HepG2 (cell line): Measurements from ENCODE around the gene C2orf81. TPM values are rescaled to one million over a fixed set of nuclear protein-coding genes. Genes with fewer than 3 reads are reported as not detected.

Source experiments
- FOXJ3 ChIP-seq: sonication (generic); formaldehyde crosslinking; IDR thresholded peaks from 2 replicates; pipeline ENCODE4 v1.4.0; 2020; ENCODE audit warnings: missing genetic modification reagents, mild to moderate bottlenecking, borderline replicate concordance
- GZF1 ChIP-seq: sonication (generic); formaldehyde crosslinking; IDR thresholded peaks from 2 replicates; pipeline ENCODE4 v1.5.1; 2020; ENCODE audit warnings: mild to moderate bottlenecking, missing genetic modification reagents
- HIVEP1 ChIP-seq: sonication (generic); formaldehyde crosslinking; IDR thresholded peaks from 2 replicates; pipeline ENCODE4 v1.4.0; 2020; ENCODE audit warnings: mild to moderate bottlenecking, missing genetic modification reagents
- HOXA3 ChIP-seq: sonication (generic); formaldehyde crosslinking; IDR thresholded peaks from 2 replicates; pipeline ENCODE4 v1.5.0; 2020; ENCODE audit warnings: missing genetic modification reagents
- MAFF ChIP-seq: IDR thresholded peaks from 2 replicates; pipeline ENCODE4 v1.6.1; 2011; ENCODE audit warnings: low read depth, low read length, improper control_type of control experiment
- MIER2 ChIP-seq: IDR thresholded peaks from 2 replicates; pipeline ENCODE4 v1.6.1; 2016; ENCODE audit warnings: missing biosample characterization, missing genetic modification reagents
- TARDBP ChIP-seq: sonication (generic); formaldehyde crosslinking; IDR thresholded peaks from 2 replicates; pipeline ENCODE4 v1.8.0; 2022; ENCODE audit warnings: mild to moderate bottlenecking, missing genetic modification reagents
- TP53 ChIP-seq: sonication (generic); formaldehyde crosslinking; conservative IDR thresholded peaks from 2 replicates; pipeline ENCODE4 v1.4.0; 2020; ENCODE audit warnings: missing genetic modification reagents
- ZNF143 ChIP-seq: sonication (generic); formaldehyde crosslinking; IDR thresholded peaks from 2 replicates; pipeline ENCODE4 v1.4.0; 2020; ENCODE audit warnings: missing genetic modification reagents
- ZNF20 ChIP-seq: sonication (generic); formaldehyde crosslinking; IDR thresholded peaks from 2 replicates; pipeline ENCODE4 v1.4.0; 2020; ENCODE audit warnings: mild to moderate bottlenecking, moderate library complexity, missing genetic modification reagents
- ZNF230 ChIP-seq: sonication (generic); formaldehyde crosslinking; IDR thresholded peaks from 2 replicates; pipeline ENCODE4 v1.4.0; 2020; ENCODE audit warnings: mild to moderate bottlenecking, missing genetic modification reagents
- ZNF407 ChIP-seq: sonication (generic); formaldehyde crosslinking; IDR thresholded peaks from one replicate; pipeline ENCODE4 v1.5.1; 2020; ENCODE audit warnings: mild to moderate bottlenecking, missing genetic modification reagents; ENCODE audit errors: not compliant biosample characterization
- ZNF572 ChIP-seq: sonication (generic); formaldehyde crosslinking; IDR thresholded peaks from 2 replicates; pipeline ENCODE4 v1.5.1; 2020; ENCODE audit warnings: mild to moderate bottlenecking, missing genetic modification reagents
- ZNF646 ChIP-seq: sonication (generic); formaldehyde crosslinking; IDR thresholded peaks from 2 replicates; pipeline ENCODE4 v1.9.0; 2021; ENCODE audit warnings: mild to moderate bottlenecking, missing genetic modification reagents
- ZNF720 ChIP-seq: sonication (generic); formaldehyde crosslinking; IDR thresholded peaks from 2 replicates; pipeline ENCODE4 v1.4.0; 2020; ENCODE audit warnings: missing genetic modification reagents
- polyA plus RNA-seq, 8 experiments: library from polyadenylated mRNA; depleted of rRNA in 3 of 8; stranded (reverse) in 7 of 8; unstranded in 1 of 8; fragments of >200 nt; fragmentation: Illumina TruSeq in 4 of 8; extraction: Trizol in 4 of 8; gene quantifications; 2 replicates each; pipeline versions ENCODE4 v1.2.1 to v1.2.3, GENCODE V29; 2011 to 2016; ENCODE audit warnings: low read depth in 4 of 8, missing spikeins in 1 of 8, mixed read lengths in 1 of 8; ENCODE audit not compliant: insufficient read depth in 1 of 8
- total RNA-seq, 5 experiments: library from RNA; depleted of rRNA; stranded (reverse); fragments of >200 nt; fragmentation: Illumina TruSeq; extraction: Trizol; gene quantifications; 2 replicates each; pipeline ENCODE4 v1.2.3, GENCODE V29; 2016; ENCODE audit warnings: low read depth in 1 of 5

The C2orf81 gene
- total and polyA plus RNA-seq, 2 of the 13 experiments (the other 11 are each of a cell fraction or from before 2014, with no cell fraction given) = 0.15 to 0.17 TPM

GRCh38 chr2:74441690-74442482 is 20.5 kb upstream of the C2orf81 start, which contains the start of gene RTKN (continued):
- 0 out of 2 replicates have a peak, but pooled peaks have one; percentile 0 for TF ChIP-seq ZNF646 (CRISPR knock-in tag)
- no peak for TF ChIP-seq ZNF720 (CRISPR knock-in tag)
- TF ChIP-seq TARDBP (CRISPR knock-in tag) = peak; percentile 79
- no peak for TF ChIP-seq ZNF20 (CRISPR knock-in tag)
- TF ChIP-seq ZNF407 (CRISPR knock-in tag) = peak; percentile 75
- peak; percentile 85 for TF ChIP-seq HIVEP1 (CRISPR knock-in tag)
- TF ChIP-seq HOXA3 (CRISPR knock-in tag) = peak; percentile 44
- TF ChIP-seq GZF1 (CRISPR knock-in tag) = peak; percentile 74
- TF ChIP-seq ZNF572 (CRISPR knock-in tag) = no peak; the same call in 1 of the 2 replicates
- no peak; the same call in 1 of the 2 replicates for TF ChIP-seq TP53 (CRISPR knock-in tag)
- peak; percentile 46 for TF ChIP-seq ZNF143
- TF ChIP-seq FOXJ3 (CRISPR knock-in tag) = 0 out of 2 replicates have a peak, but pooled peaks have one; percentile 52
- peak; percentile 10; the same call in 1 of the 2 replicates for TF ChIP-seq MIER2 (CRISPR knock-in tag)
- no peak for TF ChIP-seq MAFF
- TF ChIP-seq ZNF230 (CRISPR knock-in tag) = peak; percentile 90
